ENCODE measurements around the gene ELF3.

DNA sequence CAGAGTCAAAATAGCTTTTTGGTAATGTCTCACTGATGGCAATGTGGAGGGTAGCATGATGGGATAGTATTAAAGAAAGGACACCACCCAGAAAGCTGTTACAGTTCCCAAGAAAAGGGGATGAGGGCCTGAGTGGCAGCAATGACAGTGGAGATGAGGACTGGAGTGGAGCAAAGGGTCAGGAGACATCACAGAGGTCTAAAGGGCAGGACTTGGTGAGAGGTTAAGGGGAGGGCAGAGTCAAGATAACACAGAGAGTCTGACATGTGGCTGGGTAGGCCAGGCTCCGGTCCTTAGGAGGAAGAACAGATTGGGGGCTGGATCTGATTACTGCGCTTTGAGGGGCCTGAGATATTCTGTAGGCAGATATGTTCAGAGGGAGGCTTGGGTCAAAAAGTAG is 19.3 kb downstream of the ELF3 start:
- TF ChIP-seq, protein P1, sequence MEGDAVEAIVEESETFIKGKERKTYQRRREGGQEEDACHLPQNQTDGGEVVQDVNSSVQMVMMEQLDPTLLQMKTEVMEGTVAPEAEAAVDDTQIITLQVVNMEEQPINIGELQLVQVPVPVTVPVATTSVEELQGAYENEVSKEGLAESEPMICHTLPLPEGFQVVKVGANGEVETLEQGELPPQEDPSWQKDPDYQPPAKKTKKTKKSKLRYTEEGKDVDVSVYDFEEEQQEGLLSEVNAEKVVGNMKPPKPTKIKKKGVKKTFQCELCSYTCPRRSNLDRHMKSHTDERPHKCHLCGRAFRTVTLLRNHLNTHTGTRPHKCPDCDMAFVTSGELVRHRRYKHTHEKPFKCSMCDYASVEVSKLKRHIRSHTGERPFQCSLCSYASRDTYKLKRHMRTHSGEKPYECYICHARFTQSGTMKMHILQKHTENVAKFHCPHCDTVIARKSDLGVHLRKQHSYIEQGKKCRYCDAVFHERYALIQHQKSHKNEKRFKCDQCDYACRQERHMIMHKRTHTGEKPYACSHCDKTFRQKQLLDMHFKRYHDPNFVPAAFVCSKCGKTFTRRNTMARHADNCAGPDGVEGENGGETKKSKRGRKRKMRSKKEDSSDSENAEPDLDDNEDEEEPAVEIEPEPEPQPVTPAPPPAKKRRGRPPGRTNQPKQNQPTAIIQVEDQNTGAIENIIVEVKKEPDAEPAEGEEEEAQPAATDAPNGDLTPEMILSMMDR (IDR thresholded peaks at IDR 0.05; ENCODE audit: insufficient read depth, low read length, poor library complexity, severe bottlenecking): no peak
- no peak for TF ChIP-seq EZH2phosphoT487 (conservative IDR thresholded peaks at IDR 0.05; ENCODE audit: low read length)
